ENCODE results near the gene AKAP8.

AKAP8 gene

GRCh38 chr19:15328312-15328711 lies 51.3 kb downstream of the AKAP8 start:
- TF ChIP-seq TCF12 (IDR thresholded peaks at IDR 0.05; ENCODE audit: low read depth): no peak
- no peak for TF ChIP-seq CEBPB (IDR thresholded peaks at IDR 0.05)
- no peak for TF ChIP-seq FOXM1 (IDR thresholded peaks at IDR 0.05; ENCODE audit: borderline replicate concordance, low read depth)
- TF ChIP-seq NFIC (IDR thresholded peaks at IDR 0.05): no peak
- no peak for TF ChIP-seq TAF1 (IDR thresholded peaks at IDR 0.05; ENCODE audit: low read depth)
- TF ChIP-seq TEAD4 (IDR thresholded peaks at IDR 0.05): no peak
- no peak for TF ChIP-seq EP300 (IDR thresholded peaks at IDR 0.05; ENCODE audit: borderline replicate concordance)
- no peak for TF ChIP-seq EGR1 (IDR thresholded peaks at IDR 0.05)
- TF ChIP-seq REST (IDR thresholded peaks at IDR 0.05; ENCODE audit: low read depth): no peak
- no peak for TF ChIP-seq CREB1 (IDR thresholded peaks at IDR 0.05; ENCODE audit: low read depth)
- no peak for TF ChIP-seq RAD21 (IDR thresholded peaks at IDR 0.05; ENCODE audit: low read depth)
- TF ChIP-seq MAX (IDR thresholded peaks at IDR 0.05): no peak
- no peak for TF ChIP-seq USF1 (IDR thresholded peaks at IDR 0.05)
- no peak for TF ChIP-seq YY1 (IDR thresholded peaks at IDR 0.05; ENCODE audit: low read depth)

GRCh38 chr19:15324791-15325519 lies 54.6 kb downstream of the AKAP8 start:
- TF ChIP-seq REST (IDR thresholded peaks at IDR 0.05; ENCODE audit: low read depth) (no peak), RAD21 (IDR thresholded peaks at IDR 0.05; ENCODE audit: low read depth) (no peak), USF1 (IDR thresholded peaks at IDR 0.05) (no peak), EP300 (IDR thresholded peaks at IDR 0.05; ENCODE audit: borderline replicate concordance) (no peak), MAX (IDR thresholded peaks at IDR 0.05) (no peak), TEAD4 (IDR thresholded peaks at IDR 0.05) (no peak), NFIC (IDR thresholded peaks at IDR 0.05) (no peak), TCF12 (IDR thresholded peaks at IDR 0.05; ENCODE audit: low read depth) (no peak)

GRCh38 chr19:15323496-15324235 lies 55.9 kb downstream of the AKAP8 start:
- TF ChIP-seq CEBPB (IDR thresholded peaks at IDR 0.05) (no peak), RAD21 (IDR thresholded peaks at IDR 0.05; ENCODE audit: low read depth) (no peak), CREB1 (IDR thresholded peaks at IDR 0.05; ENCODE audit: low read depth) (no peak), REST (IDR thresholded peaks at IDR 0.05; ENCODE audit: low read depth) (no peak), EGR1 (IDR thresholded peaks at IDR 0.05) (no peak), TEAD4 (IDR thresholded peaks at IDR 0.05) (no peak), NFIC (IDR thresholded peaks at IDR 0.05) (no peak), USF1 (IDR thresholded peaks at IDR 0.05) (no peak), EP300 (IDR thresholded peaks at IDR 0.05; ENCODE audit: borderline replicate concordance) (no peak), TAF1 (IDR thresholded peaks at IDR 0.05; ENCODE audit: low read depth) (no peak), YY1 (IDR thresholded peaks at IDR 0.05; ENCODE audit: low read depth) (no peak), FOXM1 (IDR thresholded peaks at IDR 0.05; ENCODE audit: borderline replicate concordance, low read depth) (no peak), TCF12 (IDR thresholded peaks at IDR 0.05; ENCODE audit: low read depth) (no peak), ZBTB7A (IDR thresholded peaks at IDR 0.05; ENCODE audit: low read depth) (no peak), MAX (IDR thresholded peaks at IDR 0.05) (no peak)

Measured in Ishikawa (cell line).